Thyroid gland (tissue), 4 donors: ENCODE data around the gene ASCL2. TPM values are rescaled to one million over a fixed set of nuclear protein-coding genes. Genes with fewer than 3 reads are reported as not detected.

Experiments
- DNase-seq, 2 donors: peaks; one replicate each; pipeline ENCODE4 v3.0.0-alpha.2; 2019
- H3K27ac ChIP-seq, 3 donors: fragments of 200-600 bp; sonication (generic); 1 replicate in 2 of 3; 2 replicates in 1 of 3; pipeline ENCODE4 v1.5.1; 2016 to 2019; ENCODE audit warnings: mild to moderate bottlenecking in 1 of 3, moderate library complexity in 1 of 3
- H3K27me3 ChIP-seq: fragments of 200-600 bp; sonication (generic); one replicate; pipeline ENCODE4 v1.5.1; 2019
- H3K36me3 ChIP-seq, 2 donors: fragments of 200-600 bp; sonication (generic); one replicate each; pipeline ENCODE4 v1.5.1; 2016 to 2019
- H3K4me1 ChIP-seq, 2 donors: fragments of 200-600 bp; sonication (generic); one replicate each; pipeline ENCODE4 v1.5.1; 2017 to 2019
- H3K4me3 ChIP-seq, 3 donors: fragments of 200-600 bp; sonication (generic); replicated peaks in 1 of 3; 1 replicate in 2 of 3; 2 replicates in 1 of 3; pipeline ENCODE4 v1.5.1; 2016; ENCODE audit warnings: mild to moderate bottlenecking in 1 of 3
- H3K9me3 ChIP-seq: fragments of 200-600 bp; sonication (generic); one replicate; pipeline ENCODE4 v1.5.1; 2017
- POLR2A ChIP-seq, 2 donors: fragments of 450-650 bp; IDR thresholded peaks; one replicate each; pipeline ENCODE4 v1.6.1; 2017; ENCODE audit warnings: antibody characterized with exemption in 2 of 2, mild to moderate bottlenecking in 2 of 2, moderate library complexity in 1 of 2
- WGBS, 2 donors: methylation state at CpG; one replicate each; pipeline ENCODE4 v1.1.5; 2017; 5-methylcytosine and 5-hydroxymethylcytosine counted together
- intact Hi-C: fragments of 100-400 bp; cut with DNase I; formaldehyde crosslinking; loops from one replicate; pipeline ENCODE4 v1.15.1; 2023
- total RNA-seq, 4 donors: library from RNA; depleted of rRNA; stranded (reverse); fragments of >200 nt; gene quantifications; one replicate each; pipeline ENCODE4 v1.2.3, GENCODE V29; 2016
- TF ChIP-seq, protein P1 (sequence below), 6 experiments: fragments of 200-600 bp in 3 of 6; fragments of 450-650 bp in 3 of 6; sonication (generic) in 3 of 6; IDR thresholded peaks; one replicate each; pipeline ENCODE4 v1.5.1; 2016 to 2019; ENCODE audit warnings: antibody characterized with exemption in 6 of 6, mild to moderate bottlenecking in 2 of 6, inconsistent platforms in 1 of 6, moderate library complexity in 1 of 6

Gene ASCL2
- total RNA-seq, 4 donors from 2014 or later: 0.46 to 2.9 (median 0.66) TPM

DNA sequence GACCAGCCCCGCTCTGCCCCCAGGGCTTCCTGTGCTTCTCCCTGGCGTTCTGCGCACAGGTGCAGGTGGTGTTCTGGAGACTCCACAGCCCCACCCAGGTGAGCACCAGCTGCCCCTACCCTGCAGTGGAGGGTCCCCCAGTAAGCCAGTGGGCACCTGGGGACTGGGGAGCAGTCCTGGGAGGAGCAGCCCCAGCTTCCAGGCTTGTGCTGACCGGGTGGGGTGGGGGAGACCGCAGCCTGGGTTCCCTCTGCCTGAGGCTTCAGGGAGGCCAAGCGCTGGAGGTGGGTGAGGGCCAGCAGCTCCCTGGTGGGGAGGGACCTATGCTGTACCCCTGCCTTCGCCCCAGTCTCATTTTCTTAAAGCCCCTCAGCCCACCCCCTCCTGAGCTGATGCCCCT is 38.3 kb upstream of the ASCL2 start:
- no peaks in the 10 kb centered on the region for H3K36me3 ChIP-seq
- TF ChIP-seq POLR2A (IDR thresholded peaks at IDR 0.05): no peak
- TF ChIP-seq, protein P1, sequence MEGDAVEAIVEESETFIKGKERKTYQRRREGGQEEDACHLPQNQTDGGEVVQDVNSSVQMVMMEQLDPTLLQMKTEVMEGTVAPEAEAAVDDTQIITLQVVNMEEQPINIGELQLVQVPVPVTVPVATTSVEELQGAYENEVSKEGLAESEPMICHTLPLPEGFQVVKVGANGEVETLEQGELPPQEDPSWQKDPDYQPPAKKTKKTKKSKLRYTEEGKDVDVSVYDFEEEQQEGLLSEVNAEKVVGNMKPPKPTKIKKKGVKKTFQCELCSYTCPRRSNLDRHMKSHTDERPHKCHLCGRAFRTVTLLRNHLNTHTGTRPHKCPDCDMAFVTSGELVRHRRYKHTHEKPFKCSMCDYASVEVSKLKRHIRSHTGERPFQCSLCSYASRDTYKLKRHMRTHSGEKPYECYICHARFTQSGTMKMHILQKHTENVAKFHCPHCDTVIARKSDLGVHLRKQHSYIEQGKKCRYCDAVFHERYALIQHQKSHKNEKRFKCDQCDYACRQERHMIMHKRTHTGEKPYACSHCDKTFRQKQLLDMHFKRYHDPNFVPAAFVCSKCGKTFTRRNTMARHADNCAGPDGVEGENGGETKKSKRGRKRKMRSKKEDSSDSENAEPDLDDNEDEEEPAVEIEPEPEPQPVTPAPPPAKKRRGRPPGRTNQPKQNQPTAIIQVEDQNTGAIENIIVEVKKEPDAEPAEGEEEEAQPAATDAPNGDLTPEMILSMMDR (IDR thresholded peaks at IDR 0.05): no peak
- 92 to 98% methylated on average over 4 of the region's 7 CpGs for WGBS, 2 donors
- peaks cover 3 to 30% of the 10 kb centered on the region in 2 donors for H3K4me1 ChIP-seq
- DNase-seq: no peak
- H3K4me3 ChIP-seq: no peak overlapping the region
- H3K27me3 ChIP-seq: no peaks in the 10 kb centered on the region
- no peak overlapping the region for H3K27ac ChIP-seq
- H3K9me3 ChIP-seq: no peaks in the 10 kb centered on the region
- intact Hi-C loops: loop anchor here (10.0 kb wide), 1 partner anchor 586 kb away; no protein-coding TSS in a partner anchor

DNA sequence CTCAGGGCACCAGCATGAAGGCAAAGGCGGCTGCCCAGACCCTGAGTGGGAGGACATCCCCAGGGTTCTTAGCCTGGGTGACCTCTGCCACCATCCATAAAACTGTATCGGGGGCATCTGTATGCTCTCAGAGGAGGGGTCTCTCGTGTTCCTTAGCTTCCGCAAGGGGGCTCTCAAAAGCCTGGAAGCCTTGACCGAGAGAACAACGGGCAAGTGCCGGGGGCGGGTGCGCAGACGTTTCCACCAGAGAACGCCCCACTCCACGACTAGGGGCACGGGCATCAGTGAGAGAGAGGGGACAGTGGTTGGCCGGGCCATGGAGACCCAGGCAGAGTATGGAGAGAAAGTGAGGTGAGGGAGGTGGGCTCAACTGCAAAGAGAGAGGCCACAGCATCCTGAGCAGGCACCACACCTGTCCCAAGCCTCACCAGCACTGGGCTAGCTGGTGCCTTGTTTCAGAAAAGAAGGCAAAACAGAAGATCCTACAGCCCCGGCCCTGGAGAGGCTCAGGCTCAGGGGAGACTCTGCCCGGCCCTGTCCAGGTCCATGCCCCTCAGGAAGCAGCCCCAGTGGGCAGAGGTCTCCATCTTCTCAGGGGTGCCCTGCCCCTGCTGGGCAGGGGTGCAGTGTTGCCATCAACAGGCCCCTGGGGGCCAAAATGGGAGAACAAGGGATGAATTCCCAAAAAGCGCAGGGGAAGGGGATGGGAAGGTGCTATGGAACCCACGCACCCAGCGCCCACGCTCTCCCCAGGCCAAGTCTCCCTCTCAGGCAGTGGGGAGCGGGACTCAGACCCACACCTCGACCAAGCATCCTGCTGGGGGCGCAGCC is 37.3 kb upstream of the ASCL2 start:
- no peak for DNase-seq
- 86 to 87% methylated on average over 20 of the region's 23 CpGs for WGBS, 2 donors
- no peak overlapping the region for H3K4me3 ChIP-seq
- H3K4me1 ChIP-seq: peaks cover 10 to 37% of the 10 kb centered on the region in 2 donors
- intact Hi-C loops: loop anchor here (10.0 kb wide), 1 partner anchor 587 kb away; no protein-coding TSS in a partner anchor
- no peaks in the 10 kb centered on the region for H3K9me3 ChIP-seq
- peak overlapping the region in 1 of 3 donors; percentile 53 for H3K27ac ChIP-seq
- TF ChIP-seq, protein P1 (IDR thresholded peaks at IDR 0.05): no peak
- TF ChIP-seq POLR2A (IDR thresholded peaks at IDR 0.05): no peak
- no peaks in the 10 kb centered on the region for H3K36me3 ChIP-seq
- H3K27me3 ChIP-seq: no peaks in the 10 kb centered on the region

DNA sequence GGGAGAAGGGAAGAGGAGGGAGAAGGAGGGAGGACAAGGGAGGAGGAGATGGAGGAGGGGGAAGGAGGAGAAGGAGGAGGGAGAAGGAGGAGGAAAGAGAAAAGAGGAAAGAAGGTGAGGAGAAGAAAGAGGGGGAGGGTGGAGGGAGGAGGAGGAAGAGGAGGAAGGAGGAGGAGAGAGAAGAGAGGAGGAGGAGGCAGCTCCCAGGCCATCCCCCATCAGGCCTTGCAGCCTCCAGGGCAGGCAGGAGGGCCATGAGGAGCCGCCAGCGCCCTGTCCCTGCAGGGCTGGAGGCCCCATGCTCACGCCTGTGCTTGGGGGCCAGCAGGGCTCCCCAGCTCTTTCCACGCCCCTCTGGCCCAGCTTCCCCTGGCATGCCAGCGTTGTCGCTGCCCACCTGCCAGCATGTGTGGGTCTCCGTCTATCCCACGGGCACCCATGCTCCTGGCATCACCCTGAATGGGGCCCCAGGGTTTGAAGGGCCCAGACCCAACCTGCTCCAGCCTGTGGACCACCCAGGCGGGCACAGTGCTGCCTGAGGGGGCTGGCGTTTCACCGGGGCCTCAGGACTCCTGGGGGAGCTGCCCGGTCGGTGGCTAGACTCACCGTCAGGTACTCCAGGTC is 36.6 kb upstream of the ASCL2 start:
- intact Hi-C loops: loop anchor here (10.0 kb wide), 1 partner anchor 588 kb away; no protein-coding TSS in a partner anchor
- peaks cover 10 to 37% of the 10 kb centered on the region in 2 donors for H3K4me1 ChIP-seq
- H3K36me3 ChIP-seq: no peaks in the 10 kb centered on the region
- WGBS, 2 donors: 69 to 74% methylated on average over 8 to 9 of the region's 14 CpGs
- H3K9me3 ChIP-seq: no peaks in the 10 kb centered on the region
- TF ChIP-seq, protein P1 (IDR thresholded peaks at IDR 0.05): no peak
- no peaks in the 10 kb centered on the region for H3K27me3 ChIP-seq
- DNase-seq: no peak
- H3K27ac ChIP-seq: peak overlapping the region in 2 of 3 donors; percentile 30 to 53
- H3K4me3 ChIP-seq: no peak overlapping the region

DNA sequence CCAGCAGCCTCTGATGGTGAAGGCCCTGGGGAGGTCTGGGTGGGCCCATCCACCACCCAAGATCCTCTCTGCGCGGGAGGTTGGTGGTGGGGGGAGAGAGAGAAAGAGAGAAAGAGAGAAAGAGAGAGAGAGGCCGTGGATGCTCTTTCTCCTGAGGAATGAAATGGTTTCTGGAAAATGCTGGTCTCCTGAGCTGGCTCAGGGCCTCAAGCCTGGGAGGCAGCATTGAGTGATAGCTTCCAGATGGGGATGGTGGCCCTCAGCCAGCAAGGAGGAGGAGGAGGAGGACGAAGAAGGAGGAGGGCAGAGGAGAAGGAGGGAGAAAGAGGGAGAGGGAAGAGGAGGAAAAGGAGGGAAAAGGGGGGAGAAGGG is 36.0 kb upstream of the ASCL2 start:
- DNase-seq: no peak
- 36 to 48% methylated on average over 4 of the region's 4 CpGs for WGBS, 2 donors
- no peak overlapping the region for H3K4me3 ChIP-seq
- H3K36me3 ChIP-seq: no peaks in the 10 kb centered on the region
- TF ChIP-seq, protein P1 (IDR thresholded peaks at IDR 0.05): no peak
- TF ChIP-seq POLR2A (IDR thresholded peaks at IDR 0.05): no peak
- H3K27ac ChIP-seq: peak overlapping the region; percentile 49 to 85 (median 73)
- H3K27me3 ChIP-seq: no peaks in the 10 kb centered on the region
- intact Hi-C loops: loop anchor here (10.0 kb wide), 1 partner anchor 588 kb away; no protein-coding TSS in a partner anchor
- H3K4me1 ChIP-seq: peaks cover 10 to 37% of the 10 kb centered on the region in 2 donors
- no peaks in the 10 kb centered on the region for H3K9me3 ChIP-seq
